Thyroid gland (tissue), 4 donors: ENCODE results near the gene TMEM272. TPM values are rescaled to one million over a fixed set of nuclear protein-coding genes. Genes with fewer than 3 reads are reported as not detected.

Experiments used
- DNase-seq, 2 donors: peaks; one replicate each; pipeline ENCODE4 v3.0.0-alpha.2; 2019
- H3K27ac ChIP-seq, 3 donors: fragments of 200-600 bp; sonication (generic); 1 replicate in 2 of 3; 2 replicates in 1 of 3; pipeline ENCODE4 v1.5.1; 2016 to 2019; ENCODE audit warnings: mild to moderate bottlenecking in 1 of 3, moderate library complexity in 1 of 3
- H3K27me3 ChIP-seq: fragments of 200-600 bp; sonication (generic); one replicate; pipeline ENCODE4 v1.5.1; 2019
- H3K36me3 ChIP-seq, 2 donors: fragments of 200-600 bp; sonication (generic); one replicate each; pipeline ENCODE4 v1.5.1; 2016 to 2019
- H3K4me1 ChIP-seq, 2 donors: fragments of 200-600 bp; sonication (generic); one replicate each; pipeline ENCODE4 v1.5.1; 2017 to 2019
- H3K4me3 ChIP-seq, 3 donors: fragments of 200-600 bp; sonication (generic); replicated peaks in 1 of 3; 1 replicate in 2 of 3; 2 replicates in 1 of 3; pipeline ENCODE4 v1.5.1; 2016; ENCODE audit warnings: mild to moderate bottlenecking in 1 of 3
- H3K9me3 ChIP-seq: fragments of 200-600 bp; sonication (generic); one replicate; pipeline ENCODE4 v1.5.1; 2017
- POLR2A ChIP-seq, 2 donors: fragments of 450-650 bp; IDR thresholded peaks; one replicate each; pipeline ENCODE4 v1.6.1; 2017; ENCODE audit warnings: antibody characterized with exemption in 2 of 2, mild to moderate bottlenecking in 2 of 2, moderate library complexity in 1 of 2
- WGBS, 2 donors: methylation state at CpG; one replicate each; pipeline ENCODE4 v1.1.5; 2017; 5-methylcytosine and 5-hydroxymethylcytosine counted together
- intact Hi-C: fragments of 100-400 bp; cut with DNase I; formaldehyde crosslinking; loops from one replicate; pipeline ENCODE4 v1.15.1; 2023
- total RNA-seq, 4 donors: library from RNA; depleted of rRNA; stranded (reverse); fragments of >200 nt; gene quantifications; one replicate each; pipeline ENCODE4 v1.2.3, GENCODE V29; 2016
- TF ChIP-seq, protein P1 (sequence below), 6 experiments: fragments of 200-600 bp in 3 of 6; fragments of 450-650 bp in 3 of 6; sonication (generic) in 3 of 6; IDR thresholded peaks; one replicate each; pipeline ENCODE4 v1.5.1; 2016 to 2019; ENCODE audit warnings: antibody characterized with exemption in 6 of 6, mild to moderate bottlenecking in 2 of 6, inconsistent platforms in 1 of 6, moderate library complexity in 1 of 6

TMEM272 gene
- total RNA-seq, 4 donors from 2014 or later, result not detected

DNA sequence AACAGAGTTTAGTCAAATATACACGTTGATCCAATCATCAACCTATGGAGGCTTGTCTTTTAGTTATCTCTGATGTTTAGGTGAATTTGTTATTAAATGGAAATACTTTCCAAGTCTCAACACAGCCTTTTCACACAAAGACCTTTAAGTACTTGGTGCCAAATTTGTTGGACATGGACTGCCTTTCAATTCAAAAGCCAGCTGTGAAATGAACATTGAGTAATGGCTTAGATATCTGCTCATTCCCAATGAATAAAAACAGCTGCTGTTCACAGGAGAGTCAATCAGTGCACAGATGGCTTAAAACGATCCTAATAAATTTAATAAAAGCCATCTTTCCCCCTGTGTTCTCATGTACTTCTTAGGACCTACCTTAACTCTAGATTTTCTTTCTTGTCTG is 21.1 kb downstream of the TMEM272 start:
- intact Hi-C loops, result no loop called here
- no peaks in the 10 kb centered on the region for H3K4me1 ChIP-seq
- no peaks in the 10 kb centered on the region for H3K9me3 ChIP-seq
- no peak overlapping the region for H3K27ac ChIP-seq
- H3K36me3 ChIP-seq, result no peaks in the 10 kb centered on the region
- H3K4me3 ChIP-seq, result no peak overlapping the region
- 81 to 85% methylated on average over 2 of the region's 2 CpGs for WGBS, 2 donors
- no peak for DNase-seq
- TF ChIP-seq, protein P1, sequence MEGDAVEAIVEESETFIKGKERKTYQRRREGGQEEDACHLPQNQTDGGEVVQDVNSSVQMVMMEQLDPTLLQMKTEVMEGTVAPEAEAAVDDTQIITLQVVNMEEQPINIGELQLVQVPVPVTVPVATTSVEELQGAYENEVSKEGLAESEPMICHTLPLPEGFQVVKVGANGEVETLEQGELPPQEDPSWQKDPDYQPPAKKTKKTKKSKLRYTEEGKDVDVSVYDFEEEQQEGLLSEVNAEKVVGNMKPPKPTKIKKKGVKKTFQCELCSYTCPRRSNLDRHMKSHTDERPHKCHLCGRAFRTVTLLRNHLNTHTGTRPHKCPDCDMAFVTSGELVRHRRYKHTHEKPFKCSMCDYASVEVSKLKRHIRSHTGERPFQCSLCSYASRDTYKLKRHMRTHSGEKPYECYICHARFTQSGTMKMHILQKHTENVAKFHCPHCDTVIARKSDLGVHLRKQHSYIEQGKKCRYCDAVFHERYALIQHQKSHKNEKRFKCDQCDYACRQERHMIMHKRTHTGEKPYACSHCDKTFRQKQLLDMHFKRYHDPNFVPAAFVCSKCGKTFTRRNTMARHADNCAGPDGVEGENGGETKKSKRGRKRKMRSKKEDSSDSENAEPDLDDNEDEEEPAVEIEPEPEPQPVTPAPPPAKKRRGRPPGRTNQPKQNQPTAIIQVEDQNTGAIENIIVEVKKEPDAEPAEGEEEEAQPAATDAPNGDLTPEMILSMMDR (IDR thresholded peaks at IDR 0.05), result no peak
- no peak for TF ChIP-seq POLR2A (IDR thresholded peaks at IDR 0.05)
- H3K27me3 ChIP-seq, result no peaks in the 10 kb centered on the region

DNA sequence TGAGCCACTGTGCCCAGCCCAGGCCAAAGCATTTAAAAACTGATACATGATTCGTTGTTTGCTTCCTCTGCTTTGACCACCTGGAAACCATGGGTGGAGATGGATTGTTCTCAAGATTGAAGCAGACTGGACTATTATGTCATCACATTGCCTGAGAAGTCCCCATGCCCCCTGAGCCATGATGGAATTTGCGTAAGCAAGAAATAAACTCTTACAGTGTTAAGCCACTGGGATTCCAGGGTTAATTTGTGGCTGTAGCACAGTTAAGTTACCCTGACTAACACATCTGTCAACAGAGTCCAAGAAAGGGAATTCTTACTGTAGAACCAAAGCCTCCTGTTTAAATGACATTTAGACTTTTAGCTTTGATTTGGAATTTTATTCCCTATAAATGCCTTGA is 21.6 kb downstream of the TMEM272 start:
- no peak for TF ChIP-seq POLR2A (IDR thresholded peaks at IDR 0.05)
- TF ChIP-seq, protein P1 (IDR thresholded peaks at IDR 0.05), result no peak
- Histone ChIP-seq H3K27ac (no peak overlapping the region), H3K4me3 (no peak overlapping the region), H3K36me3 (no peaks in the 10 kb centered on the region), H3K4me1 (no peaks in the 10 kb centered on the region), H3K27me3 (no peaks in the 10 kb centered on the region), H3K9me3 (no peaks in the 10 kb centered on the region)
- WGBS, 2 donors, result 80 to 92% methylated on average over 2 of the region's 2 CpGs
- no peak for DNase-seq
- intact Hi-C loops, result no loop called here

DNA sequence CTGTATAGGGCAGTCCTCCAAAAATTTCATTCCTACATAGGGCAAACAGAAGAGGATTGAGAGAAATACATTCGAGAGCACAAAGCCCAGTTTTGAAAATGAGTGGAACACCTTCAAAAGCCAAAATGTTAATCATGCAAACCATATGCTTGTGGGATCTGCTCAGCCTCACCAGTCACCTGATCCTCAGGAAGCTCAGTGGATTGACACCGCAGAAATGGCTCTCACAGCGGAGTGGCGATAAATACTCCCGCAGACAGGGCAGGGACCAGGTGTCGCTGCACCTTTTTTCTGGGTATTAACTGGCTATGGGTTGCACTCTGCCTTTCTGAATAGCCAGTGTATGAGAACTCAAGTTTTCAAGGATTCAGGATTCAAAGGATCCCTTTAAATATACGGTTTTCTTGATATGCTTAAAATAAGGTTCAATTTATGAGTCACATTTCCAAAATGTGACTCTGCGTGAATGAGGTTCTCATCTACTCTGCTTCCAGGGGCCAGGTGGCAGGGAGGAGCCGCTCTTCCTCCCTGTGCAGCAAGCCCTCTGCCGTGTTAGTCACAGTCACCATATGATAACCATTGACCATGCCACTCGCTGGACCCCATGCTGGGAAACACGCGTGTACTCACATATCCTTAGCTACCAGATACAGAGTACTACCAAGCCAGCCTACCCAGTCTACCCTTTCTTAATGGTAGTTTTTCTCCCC is 22.7 kb downstream of the TMEM272 start:
- Histone ChIP-seq H3K4me3 (no peak overlapping the region), H3K27ac (no peak overlapping the region), H3K4me1 (no peaks in the 10 kb centered on the region), H3K27me3 (no peaks in the 10 kb centered on the region), H3K9me3 (no peaks in the 10 kb centered on the region), H3K36me3 (no peaks in the 10 kb centered on the region)
- TF ChIP-seq POLR2A (IDR thresholded peaks at IDR 0.05), result no peak
- TF ChIP-seq, protein P1 (IDR thresholded peaks at IDR 0.05), result no peak
- intact Hi-C loops, result no loop called here
- DNase-seq, result no peak
- WGBS, 2 donors, result 88 to 89% methylated on average over 13 of the region's 13 CpGs

DNA sequence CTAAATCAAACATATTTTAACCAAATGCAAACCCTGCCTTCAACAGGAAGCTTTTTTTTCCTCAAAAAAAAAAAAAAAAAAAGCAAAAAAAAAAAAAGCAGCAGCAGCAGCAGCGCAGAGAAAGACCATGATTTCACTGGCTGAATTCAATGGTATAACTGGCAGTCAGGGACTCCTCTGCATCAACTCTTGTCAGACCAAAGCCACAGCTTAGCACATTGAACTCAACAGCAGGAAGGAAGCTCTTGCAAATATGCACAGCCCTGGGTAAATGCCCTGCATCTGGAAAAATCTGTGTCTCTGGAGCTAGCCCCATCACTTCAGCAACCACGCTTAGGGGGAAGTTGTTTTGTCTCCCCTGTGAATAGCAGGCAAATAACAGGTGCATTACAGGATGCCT is 23.4 kb downstream of the TMEM272 start:
- no peaks in the 10 kb centered on the region for H3K9me3 ChIP-seq
- no peaks in the 10 kb centered on the region for H3K36me3 ChIP-seq
- H3K27me3 ChIP-seq, result no peaks in the 10 kb centered on the region
- TF ChIP-seq, protein P1 (IDR thresholded peaks at IDR 0.05), result no peak
- no peak for TF ChIP-seq POLR2A (IDR thresholded peaks at IDR 0.05)
- no peak overlapping the region for H3K4me3 ChIP-seq
- H3K4me1 ChIP-seq, result no peaks in the 10 kb centered on the region
- intact Hi-C loops, result no loop called here
- DNase-seq, result no peak
- H3K27ac ChIP-seq, result no peak overlapping the region
- 64 to 79% methylated on average over 2 of the region's 2 CpGs for WGBS, 2 donors

DNA sequence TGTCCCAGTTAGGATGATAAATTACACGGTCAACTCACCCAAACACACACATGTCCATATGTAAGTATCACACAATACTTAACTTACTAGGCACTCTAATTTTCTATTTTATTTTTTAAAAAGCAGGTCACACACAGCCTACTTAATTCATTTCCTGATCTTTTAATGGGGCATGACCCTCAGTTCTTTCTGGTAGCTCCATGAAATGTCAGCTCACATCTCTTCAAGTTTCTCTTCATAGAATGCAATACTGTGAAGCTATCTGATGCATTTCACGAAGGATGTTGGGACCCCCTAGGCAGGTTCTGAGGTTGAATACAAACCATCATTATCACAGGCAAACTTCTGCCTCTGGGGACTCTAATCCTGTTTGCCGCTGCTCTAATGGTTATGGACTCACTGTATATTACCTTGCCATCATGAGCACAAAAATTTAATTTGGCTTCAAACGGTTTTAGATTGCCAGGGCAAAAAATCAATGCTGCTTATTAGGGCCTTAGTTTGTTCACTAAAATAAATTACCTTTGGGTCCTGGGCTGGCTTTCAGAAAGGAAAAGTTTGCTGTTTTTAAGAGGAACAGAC is 24.9 kb downstream of the TMEM272 start:
- no peak for DNase-seq
- TF ChIP-seq, protein P1 (IDR thresholded peaks at IDR 0.05), result no peak
- TF ChIP-seq POLR2A (IDR thresholded peaks at IDR 0.05), result no peak
- 83% methylated on average over 4 of the region's 4 CpGs for WGBS, 2 donors

More for the DNA sequence above, 24.9 kb downstream of the TMEM272 start:
- Histone ChIP-seq H3K4me3 (no peak overlapping the region), H3K9me3 (no peaks in the 10 kb centered on the region), H3K36me3 (no peaks in the 10 kb centered on the region), H3K27me3 (no peaks in the 10 kb centered on the region), H3K4me1 (peaks cover 7 to 10% of the 10 kb centered on the region in 2 donors), H3K27ac (no peak overlapping the region)
- intact Hi-C loops, result no loop called here
